GM19023 (cell line): ENCODE data around the gene COQ8A.
A peak's percentile ranks its signal among the peaks of the same experiment; 100 is the strongest.
"Not testable (repeated sequence)": the region's sequence is repeated elsewhere in the genome, so short reads cannot be mapped to it uniquely, and the experiment has no call there.

ENCODE experiments used
- ATAC-seq: cut with Tn5 transposase; IDR thresholded peaks from one replicate; pipeline ENCODE4 v1.9.1; 2021; ENCODE audit warnings: mild to moderate bottlenecking, moderate library complexity; ENCODE audit not compliant: unreplicated experiment

The COQ8A gene

DNA sequence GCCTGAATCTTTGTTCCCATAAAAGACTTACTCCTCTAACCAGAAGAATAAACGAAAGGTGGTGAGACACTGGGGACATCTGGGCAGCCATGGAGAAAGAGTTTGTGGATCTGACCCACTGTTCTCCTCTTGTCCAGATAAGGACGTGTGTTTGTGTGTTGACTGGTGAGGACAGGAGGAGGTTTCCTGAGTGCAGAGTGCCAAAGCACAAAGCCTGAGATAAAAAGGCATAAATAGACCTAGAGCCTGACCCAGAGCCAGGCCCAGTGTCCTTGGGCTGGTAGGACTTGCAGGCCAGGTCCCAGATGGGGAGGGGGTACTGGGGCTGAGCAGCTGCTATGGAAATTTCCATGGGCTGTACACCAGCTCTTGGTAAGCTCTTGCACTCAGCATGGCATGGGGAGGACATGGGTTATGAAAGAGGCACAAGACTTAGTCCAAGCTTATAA lies 19.6 kb upstream of the COQ8A start:
- ATAC-seq: no peak

GRCh38 chr1:226921504-226921903 lies 18.6 kb upstream of the COQ8A start:
- ATAC-seq: no peak

DNA sequence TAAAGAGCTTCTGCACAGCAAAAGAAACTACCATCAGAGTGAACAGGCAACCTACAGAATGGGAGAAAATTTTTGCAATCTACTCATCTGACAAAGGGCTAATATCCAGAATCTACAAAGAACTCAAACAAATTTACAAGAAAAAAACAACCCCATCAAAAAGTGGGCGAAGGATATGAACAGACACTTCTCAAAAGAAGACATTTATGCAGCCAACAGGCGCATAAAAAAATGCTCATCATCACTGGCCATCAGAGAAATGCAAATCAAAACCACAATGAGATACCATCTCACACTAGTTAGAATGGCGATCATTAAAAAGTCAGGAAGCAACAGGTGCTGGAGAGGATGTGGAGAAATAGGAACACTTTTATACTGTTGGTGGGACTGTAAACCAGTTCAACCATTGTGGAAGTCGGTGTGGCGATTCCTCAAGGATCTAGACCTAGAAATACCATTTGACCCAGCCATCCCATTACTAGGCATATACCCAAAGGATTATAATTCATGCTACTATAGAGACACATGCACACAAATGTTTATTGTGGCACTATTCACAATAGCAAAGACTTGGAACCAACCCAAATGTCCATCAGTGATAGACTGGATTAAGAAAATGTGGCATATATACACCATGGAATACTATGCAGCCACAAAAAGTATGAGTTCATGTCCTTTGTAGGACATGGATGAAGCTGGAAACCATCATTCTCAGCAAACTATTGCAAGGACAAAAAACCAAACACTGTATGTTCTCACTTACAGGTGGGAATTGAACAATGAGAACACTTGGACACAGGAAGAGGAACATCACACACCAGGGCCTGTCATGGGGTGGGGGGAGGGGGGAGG lies 10.6 kb upstream of the COQ8A start:
- ATAC-seq: not testable (repeated sequence)

DNA sequence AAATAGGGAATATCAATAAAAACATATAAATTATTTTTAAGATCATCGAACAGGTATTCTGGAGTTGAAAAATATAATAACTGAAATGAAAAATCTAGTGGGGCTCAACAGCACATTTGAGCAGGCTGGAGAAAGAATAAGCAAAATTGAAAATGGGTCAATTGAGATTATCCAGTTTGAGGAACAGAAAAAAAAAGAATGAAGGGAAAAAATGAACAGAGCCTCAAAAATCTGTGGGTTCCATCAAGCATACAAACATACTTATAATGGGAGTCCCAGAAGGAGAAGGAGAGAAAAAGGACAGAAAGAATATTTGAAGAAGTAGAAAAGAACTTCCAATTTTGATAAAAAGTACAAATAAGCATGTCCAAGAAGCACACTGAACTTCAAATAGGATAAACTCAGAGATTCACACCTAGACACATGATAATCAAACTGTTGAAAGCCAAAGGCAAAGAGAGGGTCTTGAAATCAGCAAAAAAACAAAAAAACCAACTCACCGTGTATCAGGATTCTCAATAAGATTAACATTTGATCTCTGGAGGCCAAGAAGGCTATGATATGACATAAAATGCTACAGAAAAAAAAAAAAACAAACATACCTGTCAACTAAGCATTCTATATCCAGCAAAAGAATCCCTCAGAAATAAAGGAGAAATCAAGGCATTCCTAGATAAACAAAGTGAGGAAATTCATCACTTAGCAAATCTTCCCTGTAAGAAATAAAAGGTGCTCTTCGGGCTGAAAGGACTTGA lies 5.4 kb upstream of the COQ8A start:
- no peak for ATAC-seq

DNA sequence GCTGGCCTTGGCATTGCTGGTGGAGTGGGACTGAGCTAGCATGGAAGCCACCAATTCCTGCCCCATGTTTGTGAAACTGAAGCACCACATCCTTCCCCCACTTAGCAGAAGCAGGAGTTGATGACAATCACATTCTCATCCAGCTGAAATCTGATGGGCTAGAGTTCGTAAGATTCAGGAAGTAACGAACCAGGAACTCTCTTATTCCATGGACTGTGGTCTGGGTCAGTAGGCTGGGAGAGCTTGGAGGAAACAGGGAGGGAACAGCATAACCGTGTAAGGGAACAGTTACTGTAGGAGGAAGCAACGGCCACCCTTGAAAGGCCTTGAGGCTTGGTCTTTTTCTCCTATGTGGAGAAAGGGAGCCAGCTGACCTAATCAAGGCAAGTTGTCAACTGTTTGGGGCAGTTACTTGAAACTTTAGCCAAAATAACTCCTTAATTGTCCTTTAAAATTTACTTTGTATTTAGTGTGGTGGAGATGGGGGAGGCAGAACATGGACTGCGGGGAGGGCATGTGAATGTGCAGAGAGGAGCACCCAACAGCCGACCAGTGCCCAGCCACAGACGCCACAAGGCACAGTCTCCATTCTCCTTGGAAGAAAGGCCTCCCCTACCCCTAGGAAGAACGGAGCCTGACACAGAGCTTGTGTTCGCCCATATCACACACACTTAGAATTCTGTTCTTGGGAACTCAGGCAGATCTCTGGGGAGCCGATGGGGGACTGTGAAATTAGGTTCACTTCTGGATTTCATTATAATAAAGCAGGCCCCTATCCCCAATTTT lies 2.0 kb upstream of the COQ8A start:
- ATAC-seq: no peak

- no peak for ATAC-seq
Measured at GRCh38 chr1:226938903-226939437, 1.1 kb upstream of the COQ8A start.

GRCh38 chr1:226939438-226940028 lies 561 bp upstream of the COQ8A start:
- peak; percentile 36 for ATAC-seq

DNA sequence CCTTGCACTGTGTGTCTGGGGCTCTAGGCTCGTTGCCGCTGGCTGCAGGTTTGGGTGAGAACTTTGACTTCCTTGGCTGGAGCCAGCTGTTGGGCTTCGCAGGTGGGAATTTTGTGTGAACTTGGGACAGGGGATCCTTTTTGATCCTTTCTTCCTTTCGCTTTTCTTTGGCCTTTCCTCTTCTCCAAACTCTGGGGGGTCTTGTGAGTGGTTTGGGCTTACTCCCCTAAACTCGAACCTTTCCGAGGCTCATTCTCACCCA lies 643 bp downstream of the COQ8A start:
- ATAC-seq: no peak

GRCh38 chr1:226942392-226942791 lies 2.3 kb downstream of the COQ8A start:
- no peak for ATAC-seq

- no peak for ATAC-seq
Measured at GRCh38 chr1:226943156-226943555, 3.1 kb downstream of the COQ8A start.

DNA sequence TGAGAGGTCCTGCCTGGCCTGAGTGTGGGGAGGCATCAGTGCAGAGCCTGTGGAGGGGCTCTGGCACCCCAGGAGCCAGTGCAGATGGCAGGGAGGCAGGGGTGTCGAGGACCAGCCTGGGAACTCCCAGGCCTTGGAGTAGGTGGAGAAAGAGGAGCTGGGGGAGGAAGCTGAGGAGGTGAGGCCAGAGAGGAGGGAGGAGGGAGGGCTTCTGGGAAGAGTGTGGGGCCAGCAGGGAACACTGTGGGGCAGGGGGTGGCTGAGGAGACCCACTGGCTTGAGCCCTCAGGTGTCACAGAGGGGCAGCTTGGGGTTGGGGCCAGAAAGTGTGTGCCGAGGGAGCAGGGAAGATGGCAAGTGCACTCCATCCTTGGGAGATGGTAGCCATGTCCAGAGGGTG lies 3.8 kb downstream of the COQ8A start:
- no peak for ATAC-seq

DNA sequence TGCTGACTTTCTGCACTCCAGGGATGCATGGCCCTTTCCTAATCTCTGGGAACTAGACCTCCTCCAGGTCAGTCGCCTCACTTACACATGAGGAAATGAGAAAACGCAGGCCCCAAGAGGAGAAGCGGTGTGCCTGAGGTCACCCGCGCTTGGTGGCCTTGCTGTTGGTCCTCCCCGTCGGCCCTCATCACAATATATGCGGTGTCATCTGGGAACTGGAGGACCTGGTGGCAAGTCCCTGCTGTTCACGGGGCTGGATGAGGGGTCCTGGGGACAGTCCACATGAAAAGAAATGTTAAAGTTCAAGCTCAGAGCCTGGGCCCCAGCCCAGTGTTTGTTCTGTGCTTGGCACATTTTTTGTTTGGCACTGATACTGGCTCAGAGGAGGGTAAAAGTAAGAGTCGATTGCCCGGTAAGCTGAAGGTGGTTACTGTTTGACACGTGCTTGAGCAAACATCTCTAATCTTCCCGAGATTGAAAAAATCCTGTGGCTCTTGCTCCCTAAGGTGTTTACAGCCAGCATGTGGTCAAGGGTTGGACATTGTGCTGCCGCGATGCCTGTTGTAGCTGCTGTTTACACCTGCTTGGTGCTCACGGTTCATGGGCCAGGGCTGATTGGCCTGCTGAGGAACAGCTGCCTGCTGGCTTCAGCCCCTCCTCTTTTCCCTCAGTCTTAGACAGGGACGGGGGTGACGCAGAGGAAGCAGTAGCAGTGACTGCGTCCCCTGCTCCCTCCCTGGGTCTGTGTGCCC lies 5.2 kb downstream of the COQ8A start:
- ATAC-seq: no peak

DNA sequence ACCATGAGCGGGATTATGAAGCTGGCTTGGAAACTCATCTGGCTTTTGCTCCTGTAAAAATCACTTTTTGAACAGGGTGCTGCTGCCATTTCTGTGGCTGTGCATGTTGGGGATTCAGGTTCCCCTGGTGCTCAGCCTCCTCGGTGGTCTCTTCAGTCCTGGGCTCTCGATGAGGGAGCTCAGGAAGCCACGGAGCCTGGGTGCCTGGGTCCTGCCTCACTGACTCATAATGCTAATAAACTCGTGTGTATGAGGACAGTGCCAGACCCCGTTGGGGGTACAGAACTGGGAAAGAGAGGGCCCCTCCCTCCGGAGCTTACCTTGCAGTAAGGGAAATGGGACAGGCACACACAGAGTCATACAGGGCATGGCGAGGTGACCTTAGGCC lies 5.8 kb downstream of the COQ8A start:
- ATAC-seq: no peak

- ATAC-seq: no peak
Measured at GRCh38 chr1:226946285-226946684, 6.2 kb downstream of the COQ8A start.

DNA sequence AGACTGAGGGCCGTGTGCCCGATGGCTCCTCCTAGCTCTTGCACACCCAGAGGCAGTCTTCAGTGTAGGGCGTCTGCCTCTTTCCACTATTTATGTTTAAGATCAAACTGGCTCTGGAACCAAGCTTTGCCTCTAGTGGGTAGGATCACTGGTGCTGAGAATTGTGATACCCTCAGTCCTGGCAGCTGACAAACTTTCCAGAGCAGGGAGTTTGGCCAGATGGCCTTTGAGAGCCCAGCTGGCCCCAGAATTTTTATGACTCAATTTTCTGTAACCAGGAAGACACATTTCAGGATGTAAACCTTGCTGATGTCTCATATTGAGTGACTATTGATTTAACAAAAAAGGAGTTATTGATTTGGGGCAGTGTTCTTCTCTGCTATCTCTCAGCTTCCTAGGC lies 6.7 kb downstream of the COQ8A start:
- ATAC-seq: no peak

DNA sequence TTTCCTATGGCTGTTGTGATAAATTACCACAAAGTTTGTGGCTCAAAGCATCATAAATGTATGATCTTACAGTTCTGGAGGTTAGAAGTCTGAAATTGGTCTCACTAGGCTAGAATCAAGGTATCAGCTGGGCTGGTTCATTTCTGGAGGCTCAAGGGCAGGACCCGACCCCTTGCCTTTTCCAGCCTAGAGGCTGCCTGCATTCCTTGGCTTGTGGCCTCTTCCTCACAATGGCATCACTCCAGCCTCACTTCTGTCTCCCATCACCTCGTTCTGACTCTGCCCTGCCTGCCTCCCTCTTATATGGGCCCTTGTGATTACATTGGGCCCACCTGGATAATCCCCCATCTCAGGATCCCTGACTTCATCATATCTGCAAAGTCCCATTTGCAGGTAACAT lies 8.0 kb downstream of the COQ8A start:
- ATAC-seq: no peak

DNA sequence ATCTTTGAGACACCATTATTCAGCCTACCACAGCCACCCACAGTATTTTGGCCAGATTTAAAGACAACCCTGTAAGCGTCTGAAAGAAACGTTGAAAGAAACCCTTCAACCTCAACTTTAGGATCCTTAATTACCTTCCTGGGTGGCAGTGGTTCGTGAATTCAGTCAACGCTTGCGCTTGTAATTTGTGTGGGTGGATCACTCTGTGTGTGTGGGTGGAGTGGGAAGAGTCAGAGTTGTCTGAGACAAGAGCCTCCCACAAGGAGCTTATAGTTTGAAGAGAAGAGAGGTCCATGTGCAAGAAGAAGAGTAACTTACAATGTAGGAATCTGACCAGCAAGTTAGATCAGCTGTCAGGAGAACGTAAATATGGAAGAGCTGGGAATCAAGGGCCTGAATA lies 8.4 kb downstream of the COQ8A start:
- no peak for ATAC-seq

GRCh38 chr1:226948996-226949395 lies 8.9 kb downstream of the COQ8A start:
- ATAC-seq: no peak

DNA sequence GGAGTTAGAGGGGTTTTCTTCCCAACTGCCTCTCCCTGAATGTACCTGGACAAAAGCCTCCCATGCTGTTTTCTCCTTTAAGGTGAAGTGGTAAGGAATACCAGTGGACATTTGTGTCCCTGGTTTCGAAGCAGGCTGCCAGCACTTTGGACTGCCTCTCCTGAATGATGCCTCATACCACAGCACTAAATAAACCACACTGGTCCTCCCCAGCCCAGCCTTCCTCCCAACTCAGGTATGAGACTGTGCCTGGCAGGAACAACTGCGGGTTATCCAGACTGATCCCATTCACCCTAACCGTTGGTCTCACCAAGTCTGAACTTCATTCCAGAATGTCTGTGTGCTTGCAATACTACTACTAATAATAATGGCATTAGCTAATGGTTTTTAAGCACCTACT lies 9.3 kb downstream of the COQ8A start:
- ATAC-seq: no peak

GRCh38 chr1:226950316-226950715 lies 10.2 kb downstream of the COQ8A start:
- no peak for ATAC-seq
